Gastroesophageal sphincter (tissue), 3 donors: ENCODE measurements around the gene OLIG3.

Experiments
- EP300 ChIP-seq: sonication (generic); formaldehyde crosslinking; IDR thresholded peaks from one replicate; pipeline ENCODE4 v1.6.1; 2017; ENCODE audit warnings: antibody characterized with exemption, mild to moderate bottlenecking
- POLR2A ChIP-seq, 2 donors: fragments of 450-650 bp; IDR thresholded peaks; one replicate each; pipeline ENCODE4 v1.6.1; 2017; ENCODE audit warnings: antibody characterized with exemption in 2 of 2, mild to moderate bottlenecking in 2 of 2, moderate library complexity in 1 of 2
- POLR2AphosphoS5 ChIP-seq: sonication (generic); formaldehyde crosslinking; IDR thresholded peaks from one replicate; pipeline ENCODE4 v1.6.1; 2017; ENCODE audit warnings: antibody characterized with exemption
- TF ChIP-seq, protein P1 (sequence below), 4 experiments: fragments of 200-600 bp in 2 of 4; fragments of 450-650 bp in 2 of 4; sonication (generic) in 1 of 4; IDR thresholded peaks; one replicate each; pipeline ENCODE4 v1.5.1; 2017 to 2019; ENCODE audit warnings: antibody characterized with exemption in 4 of 4, mild to moderate bottlenecking in 2 of 4, moderate library complexity in 2 of 4

DNA sequence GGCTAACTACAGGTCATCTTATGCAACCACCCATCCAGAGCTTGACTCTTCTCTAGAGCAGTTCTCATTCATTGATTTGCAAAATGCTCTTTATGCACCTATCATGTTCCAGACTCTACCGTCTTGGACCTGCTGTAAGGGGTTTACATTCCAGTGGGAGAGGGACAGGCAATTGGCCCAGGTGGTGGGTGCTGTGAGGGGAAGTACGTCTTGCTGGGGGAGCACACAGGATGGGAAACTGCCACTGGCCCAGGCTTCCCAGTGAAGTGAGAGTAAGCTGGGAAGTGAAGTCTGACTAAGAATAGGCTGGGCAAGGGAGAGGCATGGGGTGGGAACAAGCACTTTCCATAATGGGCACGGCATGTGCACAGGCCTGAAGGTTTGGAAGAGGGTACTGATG, 13.8 kb downstream of the OLIG3 start:
- TF ChIP-seq POLR2A (IDR thresholded peaks at IDR 0.05) (no peak), EP300 (no peak), POLR2AphosphoS5 (no peak)
- TF ChIP-seq, protein P1, sequence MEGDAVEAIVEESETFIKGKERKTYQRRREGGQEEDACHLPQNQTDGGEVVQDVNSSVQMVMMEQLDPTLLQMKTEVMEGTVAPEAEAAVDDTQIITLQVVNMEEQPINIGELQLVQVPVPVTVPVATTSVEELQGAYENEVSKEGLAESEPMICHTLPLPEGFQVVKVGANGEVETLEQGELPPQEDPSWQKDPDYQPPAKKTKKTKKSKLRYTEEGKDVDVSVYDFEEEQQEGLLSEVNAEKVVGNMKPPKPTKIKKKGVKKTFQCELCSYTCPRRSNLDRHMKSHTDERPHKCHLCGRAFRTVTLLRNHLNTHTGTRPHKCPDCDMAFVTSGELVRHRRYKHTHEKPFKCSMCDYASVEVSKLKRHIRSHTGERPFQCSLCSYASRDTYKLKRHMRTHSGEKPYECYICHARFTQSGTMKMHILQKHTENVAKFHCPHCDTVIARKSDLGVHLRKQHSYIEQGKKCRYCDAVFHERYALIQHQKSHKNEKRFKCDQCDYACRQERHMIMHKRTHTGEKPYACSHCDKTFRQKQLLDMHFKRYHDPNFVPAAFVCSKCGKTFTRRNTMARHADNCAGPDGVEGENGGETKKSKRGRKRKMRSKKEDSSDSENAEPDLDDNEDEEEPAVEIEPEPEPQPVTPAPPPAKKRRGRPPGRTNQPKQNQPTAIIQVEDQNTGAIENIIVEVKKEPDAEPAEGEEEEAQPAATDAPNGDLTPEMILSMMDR (IDR thresholded peaks at IDR 0.05), result no peak
